Activated naive CD4-positive, alpha-beta T cell (primary cell): ENCODE data around the gene GFI1.

ENCODE experiments used
- DNase-seq, 4 experiments: peaks; one replicate each; lab custom pipeline; 2025; lab: John Stamatoyannopoulos, UW

GFI1 gene

DNA sequence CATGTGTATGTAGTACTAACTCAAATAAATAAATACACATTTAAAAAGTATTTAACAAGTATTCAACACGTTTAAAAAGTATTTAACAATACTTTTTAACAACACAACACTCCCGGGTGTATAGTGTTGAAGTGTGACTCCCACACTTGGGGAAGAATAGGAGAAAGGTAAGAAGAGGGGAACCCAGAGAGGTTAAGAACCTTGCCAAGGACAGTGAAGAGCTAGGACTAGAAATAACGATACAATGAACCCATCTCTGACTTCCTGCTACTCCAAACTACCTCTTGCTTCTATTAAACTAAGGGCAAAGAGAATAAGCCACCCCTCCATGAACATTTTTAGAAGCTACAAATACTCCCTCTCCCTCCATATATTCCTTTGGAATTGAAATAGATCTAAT lies 1.7 kb upstream of the GFI1 start:
- DNase-seq: no peak

- DNase-seq: no peak
Observed at GRCh38 chr1:92487078-92487605, 417 bp upstream of the GFI1 start.

DNA sequence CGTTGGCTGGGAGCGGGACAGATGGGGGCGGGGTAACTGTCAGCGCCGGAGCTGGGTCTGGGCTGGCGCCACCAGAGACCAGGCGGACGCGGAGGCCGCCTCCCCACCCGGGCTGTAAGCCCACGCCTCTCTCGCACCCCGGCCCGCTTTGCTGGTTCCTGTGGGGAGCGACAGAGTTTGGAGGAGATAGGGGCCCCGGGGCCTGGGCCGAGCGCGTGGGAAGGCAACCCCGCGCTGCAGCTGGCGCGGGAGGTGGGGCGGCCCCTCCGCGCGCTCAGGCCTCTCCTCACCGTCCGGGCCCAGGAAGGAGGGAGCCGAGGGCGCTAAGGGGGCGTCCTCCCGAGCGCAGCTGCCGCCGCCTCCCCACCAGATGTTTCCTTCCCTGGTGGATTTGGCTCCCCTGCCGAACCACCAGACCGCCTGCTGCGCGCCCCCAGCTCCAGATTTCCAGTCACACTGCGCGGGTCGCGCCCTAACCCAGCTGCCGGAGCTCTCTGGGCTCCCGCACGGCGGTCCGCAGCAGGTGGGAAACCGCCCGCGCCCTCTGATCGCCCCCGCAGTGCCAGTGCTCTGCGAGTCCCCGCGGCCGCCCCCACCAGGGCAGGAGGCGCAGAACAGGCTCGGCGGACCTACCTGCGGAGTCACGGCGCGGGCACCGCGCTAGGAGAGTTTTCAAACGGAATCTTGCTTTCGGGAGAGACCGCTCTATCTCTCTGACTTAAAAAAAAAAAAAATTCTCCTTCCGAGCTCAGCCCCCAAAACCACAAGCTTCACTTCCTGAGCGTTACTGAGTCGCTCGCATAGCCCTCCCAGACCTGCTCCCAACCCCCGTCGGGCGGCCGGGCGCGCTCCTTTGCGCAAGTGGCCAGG lies 1.1 kb downstream of the GFI1 start:
- DNase-seq: peak; percentile 59 to 73 (median 70)

DNA sequence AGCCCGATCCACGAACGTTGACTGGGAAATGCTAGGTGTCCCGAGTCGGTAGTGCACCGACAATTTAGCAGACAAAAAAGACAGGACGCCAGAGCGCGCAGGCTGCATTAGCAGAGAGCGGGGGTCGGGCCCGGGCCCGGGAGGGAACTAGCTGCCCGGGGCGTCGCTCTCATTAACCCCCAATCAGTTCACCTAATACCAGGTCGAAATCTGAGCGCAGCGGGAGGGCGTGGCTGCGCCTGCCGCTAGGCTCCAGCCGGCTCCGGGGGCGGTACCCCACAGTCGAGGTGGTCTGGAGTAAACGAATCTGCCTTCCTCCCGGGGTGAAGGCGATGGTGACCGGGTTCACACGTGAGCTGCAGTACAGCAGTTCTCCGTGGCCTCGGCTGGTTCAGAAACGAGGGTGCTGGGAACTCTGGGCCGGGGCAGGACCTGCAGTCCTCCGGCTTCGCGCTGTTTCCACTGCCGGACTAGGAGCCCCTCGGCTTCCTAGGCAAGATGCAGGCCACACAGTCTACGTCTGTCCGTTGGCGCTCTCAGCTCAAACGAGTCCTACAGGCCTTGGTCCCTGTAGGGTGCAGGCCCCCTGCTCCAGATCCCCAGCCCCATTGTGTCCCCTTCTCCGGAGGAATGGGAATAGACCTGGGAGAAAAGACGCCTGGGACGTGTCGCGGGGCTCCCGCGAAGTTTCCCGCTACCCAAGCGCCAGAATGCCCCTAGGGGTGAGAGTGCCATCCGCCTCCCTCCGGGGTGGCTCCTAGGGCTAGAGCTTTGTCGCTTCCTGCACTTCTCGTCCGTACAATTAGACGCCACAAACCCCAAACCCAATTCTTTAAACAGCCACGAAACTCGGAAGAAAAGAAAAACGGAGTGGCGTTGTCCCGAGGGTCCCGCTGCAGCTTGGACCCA lies 2.0 kb downstream of the GFI1 start:
- DNase-seq: peak; percentile 31 to 50 (median 44)

DNA sequence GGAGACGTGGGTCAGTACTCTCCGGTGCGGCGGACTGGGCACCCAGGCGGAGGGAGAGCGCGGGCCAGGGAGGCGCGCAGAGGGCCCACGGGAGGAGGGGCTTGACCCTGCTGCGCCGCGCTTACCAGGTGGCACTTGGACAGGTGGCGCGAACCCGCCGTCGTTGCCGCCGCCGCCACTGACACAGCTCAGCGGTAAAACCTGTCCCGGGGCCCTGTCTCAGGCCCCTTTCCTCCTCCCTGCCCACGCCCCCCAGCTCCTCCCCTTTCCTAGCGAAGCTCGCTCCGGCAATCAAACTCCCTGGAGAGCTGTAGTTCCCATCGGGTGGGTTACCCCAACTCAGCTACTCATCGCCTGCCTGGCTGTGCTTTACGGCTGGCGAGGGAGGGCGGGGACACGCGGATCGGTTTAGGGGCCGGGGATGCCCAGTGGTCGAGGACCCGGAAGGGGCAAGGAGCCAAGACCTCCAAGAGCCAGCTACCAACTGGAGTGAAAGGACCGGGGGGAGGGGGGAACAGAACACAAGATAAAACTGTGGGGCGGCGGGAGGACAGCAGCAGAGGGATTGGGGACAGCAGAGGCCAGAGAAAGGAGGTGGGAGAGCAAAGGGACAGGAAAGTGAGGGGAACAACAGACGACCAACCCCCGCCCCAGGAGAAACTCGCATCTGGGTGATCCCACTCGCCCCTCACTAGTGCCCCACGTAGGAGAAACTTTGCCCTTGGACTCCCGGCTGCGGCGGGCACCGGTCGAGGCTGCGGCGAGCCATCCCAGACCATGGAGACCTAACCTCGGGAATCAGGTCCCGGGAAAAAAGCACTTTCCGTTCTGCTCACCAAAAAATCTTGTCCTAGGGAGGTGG lies 2.9 kb downstream of the GFI1 start:
- DNase-seq: peak in 3 of 4 experiments; percentile 34 to 46 (median 38)

DNA sequence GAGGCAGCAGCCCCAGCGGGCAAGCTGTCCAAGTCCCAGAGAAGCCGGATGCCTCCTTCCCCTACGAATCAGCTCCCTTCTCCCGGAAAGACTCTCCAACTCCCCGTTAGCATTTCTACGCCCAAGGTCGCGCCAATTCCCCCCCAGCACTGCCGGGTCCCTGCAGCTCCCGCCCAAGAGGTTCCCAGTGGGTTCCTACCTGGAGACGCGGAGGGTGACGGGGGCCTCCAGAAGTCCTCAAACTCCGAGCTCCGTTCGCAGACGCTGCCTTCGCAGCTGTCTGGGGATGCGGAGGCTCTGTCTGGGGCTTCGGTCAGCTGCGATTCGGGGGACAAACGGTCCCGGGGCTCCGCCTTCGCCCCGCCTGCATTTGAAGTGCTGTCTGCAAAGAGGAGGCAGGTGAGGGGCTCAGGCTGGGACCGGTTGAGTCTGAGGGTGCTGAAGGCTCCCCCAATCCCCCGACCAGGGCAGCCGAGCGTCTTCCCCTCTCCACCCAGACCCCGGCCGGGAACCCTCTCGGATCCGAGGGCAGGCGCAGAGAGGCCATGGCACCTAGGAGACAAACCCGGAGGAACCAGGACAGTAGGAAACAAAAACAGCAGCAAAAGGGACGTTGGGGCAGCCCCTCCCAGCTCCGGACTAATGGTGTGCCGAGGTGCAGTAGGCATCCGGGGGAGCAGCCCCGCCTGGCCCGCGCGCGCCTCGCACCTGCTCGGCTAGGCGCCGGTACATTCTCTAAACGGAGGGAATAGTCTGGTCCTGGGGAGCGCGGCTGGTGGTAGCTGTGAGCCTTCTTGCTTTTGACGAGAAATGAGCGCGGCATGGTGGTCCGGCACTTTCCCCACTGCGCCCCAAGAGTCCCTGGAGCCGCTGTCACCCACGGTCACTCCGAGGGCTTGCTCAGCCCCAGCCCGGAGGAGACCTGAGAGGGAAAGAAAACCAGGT lies 3.8 kb downstream of the GFI1 start:
- DNase-seq: peak in 2 of 4 experiments; percentile 21 to 36

DNA sequence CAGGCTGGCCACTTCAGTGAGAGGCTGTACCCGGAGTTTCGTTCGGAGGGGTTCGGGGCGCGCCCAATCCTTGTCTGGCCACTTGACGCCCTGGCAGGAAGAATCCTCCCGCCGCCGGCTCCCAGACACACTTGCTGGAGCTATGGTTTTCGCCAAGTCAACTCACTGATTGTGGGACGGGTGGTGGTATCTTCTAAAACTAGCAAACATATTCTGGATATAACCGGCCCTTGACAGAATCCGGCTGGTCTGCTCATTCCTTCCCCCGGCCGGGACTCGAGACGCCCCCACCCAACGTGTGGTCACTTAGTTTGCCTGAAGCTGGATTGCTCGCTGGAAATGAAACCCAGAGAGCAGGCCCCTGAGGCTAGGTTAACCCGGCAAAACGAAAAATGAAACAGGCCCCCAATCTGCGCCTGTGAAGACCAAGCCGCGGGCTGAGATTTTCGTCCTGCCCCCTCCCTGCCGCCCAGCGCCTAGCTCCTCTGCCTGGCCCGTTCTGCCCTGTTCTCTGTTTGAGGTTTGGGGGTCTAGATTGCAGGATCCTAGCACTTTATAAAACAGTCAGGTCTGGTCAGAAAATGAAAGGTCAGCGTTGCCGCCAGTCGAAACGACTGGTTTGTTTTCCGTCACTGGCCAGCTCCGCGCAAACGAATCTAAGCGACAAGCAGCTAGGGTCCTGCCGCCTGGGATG lies 4.6 kb downstream of the GFI1 start:
- DNase-seq: no peak

DNA sequence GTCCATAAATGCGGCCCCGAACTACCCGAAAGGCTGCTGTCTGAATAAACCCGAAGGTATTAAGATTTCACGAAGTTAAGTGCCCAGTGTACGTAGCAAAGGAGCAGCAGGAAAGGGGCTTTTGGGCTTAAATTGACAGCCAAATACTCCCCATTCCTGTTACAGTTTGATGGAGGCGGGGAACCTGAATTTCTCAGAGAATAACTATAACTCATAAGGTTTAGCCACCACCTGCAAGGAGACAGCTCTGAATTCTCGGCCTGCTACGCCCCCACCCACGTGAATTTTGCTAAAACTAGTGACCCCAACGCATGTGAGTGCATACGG lies 5.2 kb downstream of the GFI1 start:
- DNase-seq: no peak

DNA sequence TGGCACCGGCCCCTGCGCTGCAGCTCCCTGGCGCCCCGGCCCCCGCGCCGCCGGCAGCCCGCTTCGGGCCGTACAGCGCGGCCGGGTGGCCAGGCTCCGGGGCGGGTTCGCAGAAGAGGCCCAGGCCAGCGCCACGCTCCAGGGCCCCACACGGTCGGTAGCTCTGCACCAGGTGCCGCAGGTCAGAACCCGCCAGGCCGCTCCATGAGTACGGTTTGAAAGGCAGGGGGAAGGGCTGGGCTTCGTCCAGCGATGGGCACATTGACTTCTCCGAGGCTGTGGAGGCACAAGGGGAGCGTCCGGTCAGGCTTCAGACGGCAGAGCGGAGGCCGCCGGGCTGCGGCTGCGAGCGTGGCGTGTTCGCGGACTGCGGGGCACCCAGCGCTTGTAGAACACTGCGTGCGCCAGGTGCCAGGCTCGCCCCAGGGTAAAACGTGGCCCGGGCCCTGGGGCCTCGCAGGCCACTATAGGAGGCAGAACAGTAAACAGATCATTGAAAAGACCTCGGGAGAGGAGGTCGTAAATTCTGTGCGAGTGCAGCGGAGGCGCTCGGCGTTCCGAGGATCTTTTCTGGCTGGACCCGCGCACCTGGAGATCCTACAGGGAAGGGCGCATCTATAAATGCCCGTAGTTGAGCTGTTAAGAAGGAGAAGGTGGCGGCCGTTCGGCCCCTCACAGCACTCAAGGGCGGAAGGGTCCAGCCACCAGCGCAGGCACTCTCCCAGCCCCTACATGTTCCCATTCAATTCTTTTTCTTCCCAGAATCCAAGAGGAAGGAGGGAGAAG lies 5.7 kb downstream of the GFI1 start:
- no peak for DNase-seq

GRCh38 chr1:92480200-92480812 lies 6.4 kb downstream of the GFI1 start:
- no peak for DNase-seq

DNA sequence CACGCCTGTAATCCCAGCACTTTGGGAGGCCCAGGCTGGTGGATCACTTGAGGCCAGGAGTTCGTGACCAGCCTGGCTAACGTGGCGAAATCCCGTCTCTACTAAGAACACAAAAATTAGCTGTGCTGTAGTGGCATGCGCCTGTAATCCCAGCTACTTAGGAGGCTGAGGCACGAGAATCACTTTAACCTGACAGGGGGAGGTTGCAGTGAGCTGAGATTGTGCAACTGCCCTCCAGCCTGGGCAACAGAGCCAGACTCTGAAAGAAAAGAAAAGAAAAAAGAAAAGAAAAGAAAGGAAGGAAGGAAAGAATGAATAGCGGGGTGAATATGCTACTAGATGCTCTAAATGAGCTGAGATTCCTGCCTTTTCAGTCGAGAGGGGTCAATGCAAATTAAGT lies 7.1 kb downstream of the GFI1 start:
- no peak for DNase-seq

DNA sequence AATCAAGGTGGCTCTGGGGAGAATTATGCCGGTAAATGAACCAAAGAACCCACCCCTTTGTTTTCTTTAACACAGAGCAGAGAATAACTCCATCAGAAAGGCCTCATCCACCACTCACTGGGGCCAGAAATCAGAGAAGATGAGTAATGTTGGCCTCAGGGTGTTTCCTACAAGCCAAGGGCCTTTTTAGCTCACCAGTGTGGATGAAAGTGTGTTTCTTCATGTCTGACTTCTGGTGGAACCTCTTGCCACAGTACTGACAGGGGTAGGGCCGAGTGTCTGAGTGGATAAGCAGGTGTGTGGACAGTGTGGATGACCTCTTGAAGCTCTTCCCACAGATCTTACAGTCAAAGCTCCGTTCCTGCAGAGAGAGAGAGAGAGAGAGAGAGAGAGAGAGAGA lies 8.3 kb downstream of the GFI1 start:
- no peak for DNase-seq

- peak in 1 of 4 experiments; percentile 36 for DNase-seq
Observed at GRCh38 chr1:92476071-92476631, 10.6 kb downstream of the GFI1 start.

DNA sequence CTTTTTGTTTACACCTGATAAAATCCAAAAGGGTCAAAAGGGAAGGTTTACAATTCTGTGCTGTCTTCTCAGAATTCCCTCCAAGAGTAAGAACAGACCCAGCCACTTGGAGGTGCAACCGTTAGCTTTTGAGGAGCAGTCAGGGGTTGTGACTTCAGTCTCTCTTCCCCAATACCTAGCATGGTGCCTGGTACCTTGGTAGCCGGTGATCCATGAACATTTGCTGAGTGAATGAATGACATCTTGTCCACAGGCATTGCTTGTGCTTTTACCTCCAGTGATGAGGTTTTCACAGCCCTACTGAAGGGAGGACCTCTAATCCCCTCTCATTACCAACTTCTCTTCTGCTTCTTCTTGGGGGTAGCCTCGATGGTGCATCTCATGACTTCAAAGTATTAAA lies 11.7 kb downstream of the GFI1 start:
- no peak for DNase-seq

DNA sequence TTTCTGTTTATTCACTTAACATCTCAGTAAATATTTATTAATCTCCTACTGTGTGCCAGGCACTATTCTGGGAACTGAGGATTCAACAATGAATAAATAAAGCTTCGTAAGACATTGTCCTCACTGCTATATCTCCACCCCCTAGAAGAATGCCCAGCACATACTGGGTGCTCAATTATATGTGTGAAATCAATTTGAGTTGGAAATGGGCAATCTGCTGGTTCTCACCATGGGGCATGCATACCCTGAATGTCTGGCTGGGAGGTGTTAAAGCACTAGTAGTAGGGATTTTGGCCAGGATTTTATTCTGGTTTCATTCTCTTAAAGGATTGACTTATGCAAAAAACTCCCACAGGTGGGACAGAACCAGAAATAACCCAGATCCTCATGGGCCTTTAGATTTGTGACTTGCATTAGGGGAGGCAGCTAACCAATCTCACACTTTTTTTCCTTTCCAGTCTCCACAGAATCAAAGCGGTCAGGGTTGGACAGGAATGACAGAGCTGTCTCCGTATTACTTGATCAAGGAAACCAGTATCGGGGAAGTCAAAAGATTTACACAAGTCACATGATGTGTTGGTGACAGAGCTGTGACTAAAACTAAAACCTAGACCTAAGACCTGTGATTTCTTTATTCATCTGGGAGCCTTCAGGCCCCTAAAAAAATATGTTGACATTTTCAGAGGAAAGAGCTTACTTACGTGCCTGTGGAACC lies 12.8 kb downstream of the GFI1 start:
- no peak for DNase-seq

DNA sequence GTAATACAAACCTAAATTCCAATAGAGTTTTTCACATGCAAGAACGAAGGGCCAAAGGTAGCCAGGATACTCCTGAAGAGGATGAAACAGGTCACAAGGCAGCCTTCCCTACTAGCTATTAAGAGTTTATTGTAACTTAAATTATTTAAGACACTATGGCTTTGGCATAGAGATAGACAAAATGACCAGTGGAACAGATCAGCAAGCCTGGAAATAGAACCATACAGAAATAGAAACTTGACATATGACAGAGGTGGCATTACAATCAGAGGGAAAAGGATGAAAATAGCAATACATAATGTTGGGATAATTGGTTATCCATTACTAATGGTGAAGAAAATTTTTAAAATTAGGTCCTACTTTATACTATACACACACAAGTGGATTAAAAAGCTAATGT lies 16.5 kb downstream of the GFI1 start:
- DNase-seq: no peak

- no peak for DNase-seq
Observed at GRCh38 chr1:92466683-92467352, 19.9 kb downstream of the GFI1 start.
